Stimulated activated CD4-positive, alpha-beta T cell treated with anti-CD3 and anti-CD28 coated beads, Interleukin-1b, Interleukin-23, amount 100 ng/mL, for 48 hours (primary cell): Measurements from ENCODE around the gene NANOS3.

Experiments
- DNase-seq: peaks from one replicate; pipeline ENCODE4 v3.0.0-alpha.2; 2020

The NANOS3 gene

DNA sequence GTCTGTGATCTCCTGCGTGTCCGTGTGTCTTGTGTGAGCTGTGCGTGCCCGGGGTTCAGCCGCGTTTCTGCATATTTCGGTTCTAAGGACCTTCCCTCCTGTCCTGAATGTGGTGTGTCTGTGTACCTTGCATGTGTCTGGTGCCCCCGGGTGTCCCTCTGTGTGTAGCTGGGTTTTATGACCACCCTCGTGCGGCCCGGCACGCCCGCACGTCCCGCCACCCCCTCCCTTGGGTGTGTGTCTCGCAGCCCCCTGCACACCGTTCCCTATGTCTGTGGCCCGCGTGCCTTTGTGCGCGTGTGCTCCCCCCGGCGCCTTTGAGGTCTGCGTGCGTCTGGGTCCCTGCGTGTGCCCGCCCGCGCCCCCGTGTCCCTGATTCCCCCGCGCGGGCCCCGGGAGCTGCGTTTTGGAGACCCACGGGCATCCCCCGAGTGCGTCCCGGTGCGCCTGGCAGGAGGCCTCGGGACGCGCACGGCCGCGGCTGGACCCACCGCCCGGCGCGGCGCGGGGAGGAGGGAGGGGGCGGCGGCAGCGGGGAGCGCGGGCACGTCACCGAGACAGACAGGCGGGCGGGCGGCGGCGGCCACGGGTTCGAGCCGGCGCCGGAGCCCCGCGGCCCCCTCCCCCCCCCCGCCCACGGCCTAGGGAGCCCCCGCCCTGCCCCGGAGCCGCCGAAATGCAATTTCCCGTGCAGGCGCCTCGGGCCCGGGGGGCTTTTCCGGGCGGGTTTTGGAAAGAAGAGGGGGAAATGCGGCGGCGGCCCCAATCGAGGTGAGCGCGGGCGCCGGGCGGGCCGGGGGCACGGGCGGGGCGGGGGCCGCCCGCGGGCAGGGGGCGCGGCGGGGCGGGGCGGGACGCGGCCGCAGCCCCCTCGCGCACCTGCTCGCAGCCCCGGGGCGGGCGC is 12.0 kb upstream of the NANOS3 start:
- DNase-seq: no peak

DNA sequence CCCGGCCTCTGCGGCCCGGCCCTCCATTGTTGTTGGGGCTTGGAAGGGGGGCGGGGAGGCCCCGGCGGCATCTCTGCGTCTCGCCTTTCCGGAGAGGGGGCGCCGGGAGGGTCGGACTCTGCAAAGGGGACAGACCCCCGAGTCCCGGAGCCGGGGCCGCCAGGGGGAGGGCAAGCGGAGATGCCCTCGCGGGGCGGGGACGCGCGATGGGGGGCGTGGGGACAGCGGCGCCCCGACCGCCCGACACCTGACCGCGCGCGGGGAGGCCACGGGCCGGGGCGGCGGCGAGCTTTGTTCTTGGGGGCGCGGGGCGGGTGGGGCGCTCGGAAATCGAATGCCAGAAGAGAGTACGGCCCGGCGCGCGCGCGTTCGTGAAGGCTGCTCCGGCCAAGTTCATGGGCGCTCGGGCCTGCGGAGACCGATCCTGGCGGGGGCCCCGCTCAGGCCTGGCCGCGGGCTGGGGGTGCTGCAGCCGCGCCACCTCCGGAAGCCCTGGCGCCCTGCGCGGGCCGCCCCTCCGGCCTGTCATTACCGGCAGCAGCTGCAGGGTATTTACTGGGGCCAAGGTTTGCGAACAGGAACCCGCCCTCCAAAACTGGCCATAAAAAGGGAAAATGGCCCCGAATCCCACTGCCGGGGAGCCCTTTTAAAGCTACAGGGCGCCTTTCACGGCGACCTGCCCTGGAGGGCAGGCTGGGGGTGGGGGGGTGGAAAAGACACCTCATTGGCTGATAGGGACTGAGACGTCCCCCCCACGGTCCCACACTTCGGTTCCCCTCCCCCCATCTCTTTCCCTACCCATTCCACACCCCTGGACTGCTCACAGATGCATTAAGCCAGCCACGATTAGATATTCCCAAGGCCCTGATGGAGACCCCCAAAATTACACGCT is 11.1 kb upstream of the NANOS3 start:
- no peak for DNase-seq

DNA sequence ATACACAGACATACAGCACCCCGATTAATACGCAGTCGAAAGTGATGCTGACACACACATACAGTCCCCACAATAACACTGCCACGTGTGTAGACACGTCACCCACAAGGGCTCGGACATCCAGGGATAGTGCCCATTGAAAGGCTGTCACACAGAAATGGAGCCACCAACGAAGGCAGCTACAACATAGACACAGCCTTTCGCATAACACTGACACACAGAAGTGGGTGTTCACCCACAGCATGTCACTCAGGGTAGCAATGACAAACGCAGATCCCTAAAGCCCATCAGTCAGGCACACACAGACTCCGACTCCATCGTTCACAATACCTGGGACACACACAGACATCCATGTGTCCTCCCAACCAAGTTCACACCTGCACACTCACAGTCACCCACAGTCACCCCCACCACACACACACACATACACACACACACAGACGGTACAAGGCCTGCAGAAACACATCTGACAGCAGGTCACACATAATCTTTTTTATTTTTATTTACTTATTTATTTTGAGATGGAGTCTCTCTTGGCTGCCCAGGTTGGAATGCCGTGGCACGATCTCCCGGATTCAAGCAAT is 10.4 kb upstream of the NANOS3 start:
- DNase-seq: no peak

DNA sequence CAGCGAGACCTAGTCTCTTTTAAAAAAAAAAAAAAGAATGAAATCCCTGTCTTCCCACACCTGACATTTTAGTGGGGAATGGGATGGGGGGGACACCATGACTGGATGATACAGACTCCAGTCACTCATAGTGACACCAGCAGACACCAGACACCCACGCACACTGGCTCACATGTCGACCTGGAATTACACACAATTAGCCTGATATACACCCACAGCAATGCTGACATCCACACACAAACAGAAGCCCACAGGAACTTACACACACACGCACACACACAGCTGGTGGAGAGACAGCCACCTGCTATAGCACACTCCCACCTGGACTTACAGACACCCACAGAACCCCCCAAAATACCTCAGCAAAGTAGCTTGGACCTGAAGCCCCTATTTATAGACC is 8.3 kb upstream of the NANOS3 start:
- DNase-seq: no peak

DNA sequence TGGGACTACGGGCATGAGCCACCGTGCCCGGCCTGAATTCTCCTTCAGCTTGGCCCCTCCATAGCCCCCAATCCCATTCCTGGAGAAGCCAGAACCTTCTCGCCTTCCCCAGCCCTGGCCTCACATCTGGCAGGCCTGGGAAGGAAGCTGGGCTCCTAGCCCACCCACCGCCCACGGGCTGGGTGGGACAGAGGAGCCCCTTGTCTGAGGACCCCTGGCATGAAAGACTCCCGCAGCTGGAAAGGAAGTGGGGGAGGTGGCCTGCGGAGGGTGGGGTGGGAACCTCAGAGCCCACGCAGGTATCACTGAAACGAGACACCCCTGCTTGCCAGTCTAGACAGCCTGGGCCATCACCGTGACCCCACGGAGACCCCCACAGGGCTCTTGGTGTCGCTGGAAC is 7.7 kb upstream of the NANOS3 start:
- DNase-seq: no peak

DNA sequence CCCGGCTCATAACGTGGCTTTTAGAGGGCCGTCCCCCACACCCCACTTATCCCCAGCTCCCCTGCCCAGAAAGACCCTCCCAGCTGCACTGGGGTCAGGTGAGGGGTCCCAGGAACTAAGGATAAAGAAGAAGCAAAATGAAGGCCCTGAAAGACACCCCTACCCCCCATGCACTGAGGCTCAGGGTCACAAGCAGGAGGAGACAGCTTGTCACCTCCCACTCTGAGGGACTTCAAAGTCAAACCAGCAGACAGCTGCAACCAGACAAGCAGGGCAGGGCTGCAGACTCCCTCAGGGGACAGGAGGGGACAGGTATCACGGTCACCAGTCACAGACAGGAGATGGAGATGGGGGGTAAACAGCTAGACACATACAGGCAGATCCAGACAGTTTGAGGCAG is 6.1 kb upstream of the NANOS3 start:
- DNase-seq: no peak

DNA sequence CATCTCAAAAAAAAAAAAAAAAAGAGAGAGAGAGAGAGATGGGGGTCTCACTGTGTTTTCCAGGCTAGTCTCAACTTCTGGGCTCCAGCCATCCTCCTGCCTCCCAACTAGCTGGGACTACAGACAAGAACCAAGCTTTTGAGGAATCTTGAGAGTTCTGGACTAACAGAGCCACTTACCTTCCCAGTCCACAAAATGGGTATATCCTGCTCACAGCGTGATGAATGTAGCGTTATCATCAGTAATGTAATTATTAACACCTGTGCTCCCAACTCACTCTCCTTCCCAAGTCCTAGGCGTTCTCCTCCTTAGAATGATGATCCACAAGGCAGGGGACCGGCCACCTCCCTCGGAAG is 4.6 kb upstream of the NANOS3 start:
- no peak for DNase-seq

DNA sequence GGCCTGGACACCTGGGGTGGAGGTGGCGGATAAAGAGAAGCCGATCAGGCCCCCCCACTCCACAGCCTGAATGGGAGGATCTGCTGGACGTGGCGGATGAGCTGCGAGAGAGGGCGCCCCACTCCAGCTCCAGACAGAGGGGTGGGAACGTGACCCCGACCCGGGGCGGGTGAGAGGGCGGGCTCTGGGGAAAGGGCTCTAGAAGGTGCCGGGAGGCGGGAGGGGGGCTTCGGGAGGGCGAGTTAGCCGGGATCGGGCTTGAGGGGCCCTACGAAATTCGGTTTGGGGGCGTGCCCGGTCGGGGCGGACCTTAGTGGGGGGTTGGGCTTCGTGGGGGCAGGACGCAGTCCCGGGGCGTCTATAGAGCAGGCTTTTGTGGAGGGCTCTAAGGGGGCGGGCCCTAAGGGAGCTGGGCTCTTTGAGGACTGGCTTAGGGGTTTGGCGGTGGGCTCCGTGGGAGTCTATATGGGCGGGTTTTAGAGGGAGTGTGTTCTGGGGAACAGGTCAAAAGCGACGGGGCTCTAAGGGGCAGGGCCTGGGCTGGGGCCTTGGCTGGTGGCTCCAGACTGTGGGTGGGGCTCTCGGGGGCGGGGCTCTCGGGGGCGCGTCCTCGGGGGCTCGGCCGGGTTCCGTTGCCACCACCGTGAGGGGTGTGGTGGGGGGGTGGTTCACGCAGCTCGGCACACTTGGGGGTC is 4.1 kb upstream of the NANOS3 start:
- no peak for DNase-seq

DNA sequence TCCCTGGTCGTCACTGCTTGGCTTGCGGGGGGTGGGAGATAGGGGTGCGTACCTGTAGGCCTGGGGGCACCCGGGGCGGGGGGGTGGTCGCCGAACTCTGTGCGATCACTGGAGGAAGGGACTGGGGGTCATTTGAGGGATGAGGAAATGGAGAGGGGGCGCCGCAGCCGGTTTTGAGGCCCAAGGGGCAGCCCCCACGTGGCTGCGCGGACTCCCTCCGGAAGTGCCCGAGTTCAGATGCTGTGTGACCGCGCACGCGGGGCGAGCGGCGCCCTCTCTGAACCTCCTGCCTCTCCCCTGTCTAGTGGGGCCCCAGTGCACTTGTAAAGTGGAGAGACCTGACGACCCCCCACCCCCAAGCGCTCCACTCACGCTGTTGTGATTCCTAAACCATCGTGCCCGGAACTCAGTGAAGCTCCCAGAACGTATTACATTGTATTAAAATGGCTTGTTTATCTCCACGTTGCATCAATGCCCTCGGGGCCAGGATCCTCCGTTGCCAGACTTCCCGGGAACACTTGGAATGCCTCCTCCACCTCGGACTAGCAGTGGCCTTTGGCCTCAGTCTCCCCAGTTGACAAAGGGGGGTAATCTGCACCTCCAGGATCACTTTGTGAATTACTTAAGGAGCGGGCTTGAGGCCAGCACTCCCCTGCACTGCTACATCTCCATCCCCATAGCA is 3.0 kb upstream of the NANOS3 start:
- no peak for DNase-seq

DNA sequence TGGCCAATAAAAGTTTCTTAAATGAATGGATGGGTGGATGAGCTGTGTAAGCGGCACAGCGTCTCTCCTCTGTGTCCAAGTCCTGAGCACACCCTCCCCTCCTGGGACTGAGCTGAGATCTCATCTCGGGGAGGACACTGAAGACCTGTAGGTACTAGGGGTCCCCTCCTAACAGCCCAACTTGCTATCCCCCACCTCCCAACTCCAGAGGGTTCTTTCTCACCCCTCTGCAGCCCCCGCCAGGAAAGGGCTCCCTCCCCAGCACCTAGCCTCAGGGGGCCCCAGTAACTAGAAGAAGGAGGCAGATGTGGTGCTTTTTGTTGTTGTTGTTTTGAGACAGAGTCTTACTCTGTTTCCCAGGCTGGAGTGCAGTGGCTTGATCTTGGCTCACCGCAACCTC is 1.1 kb upstream of the NANOS3 start:
- no peak for DNase-seq

DNA sequence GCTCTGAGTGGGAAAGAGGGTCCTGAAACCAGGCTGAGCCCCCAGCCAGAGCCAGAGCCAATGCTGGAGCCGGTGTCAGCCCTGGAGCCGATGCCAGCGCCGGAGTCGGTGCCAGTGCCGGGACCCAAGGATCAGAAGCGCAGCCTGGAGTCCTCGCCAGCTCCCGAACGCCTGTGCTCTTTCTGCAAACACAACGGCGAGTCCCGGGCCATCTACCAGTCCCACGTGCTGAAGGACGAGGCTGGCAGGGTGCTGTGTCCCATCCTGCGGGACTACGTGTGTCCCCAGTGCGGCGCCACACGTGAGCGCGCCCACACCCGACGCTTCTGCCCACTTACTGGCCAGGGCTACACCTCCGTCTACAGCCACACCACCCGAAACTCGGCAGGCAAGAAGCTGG is 369 bp downstream of the NANOS3 start:
- no peak for DNase-seq

DNA sequence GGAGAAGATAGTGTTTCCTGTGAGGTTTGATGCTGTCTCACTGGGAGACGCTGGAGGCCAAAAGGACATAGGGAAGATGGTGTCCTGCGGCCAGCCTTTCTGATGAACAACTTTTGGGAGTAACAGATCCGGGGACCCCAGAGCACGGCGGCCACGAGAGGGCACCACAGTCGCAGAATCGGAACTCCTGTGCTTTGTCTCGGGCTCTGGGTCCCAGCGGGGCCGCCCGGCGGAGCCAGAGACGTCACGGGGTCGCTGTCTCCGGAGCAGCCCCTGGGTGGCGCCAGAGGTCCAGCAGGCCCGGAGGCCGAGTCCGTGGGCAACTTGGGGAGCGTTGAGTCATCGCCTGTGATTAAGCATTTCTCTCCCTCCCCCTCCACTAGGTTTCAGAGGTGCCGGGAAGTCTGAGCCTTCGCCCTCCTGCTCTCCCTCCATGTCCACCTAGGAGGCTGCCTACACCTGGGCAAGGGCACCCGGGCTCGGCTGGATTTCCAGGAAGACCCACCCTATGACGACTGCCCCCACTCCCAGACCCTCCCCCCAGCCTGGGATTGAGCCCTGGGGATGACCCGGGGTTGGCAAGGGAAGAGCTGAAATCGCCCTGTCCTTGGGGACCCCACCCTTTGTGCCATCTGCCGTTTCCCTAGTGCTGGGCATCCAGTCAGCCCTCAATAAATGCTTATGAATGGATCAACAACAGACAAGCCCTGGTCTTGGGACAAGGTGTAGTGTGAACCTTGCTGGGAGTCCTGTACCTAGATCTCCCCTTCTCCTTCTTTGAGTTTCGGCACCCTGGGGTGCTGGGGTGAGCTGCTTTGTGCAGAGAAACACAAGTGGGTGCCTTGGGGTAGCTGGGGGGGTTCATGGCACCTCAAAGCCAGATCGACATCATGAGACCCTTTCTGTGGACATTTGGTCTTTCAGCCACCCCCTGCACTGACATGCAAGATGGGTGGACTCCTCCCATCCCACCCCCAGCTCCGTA is 3.4 kb downstream of the NANOS3 start:
- peak; percentile 98 for DNase-seq

DNA sequence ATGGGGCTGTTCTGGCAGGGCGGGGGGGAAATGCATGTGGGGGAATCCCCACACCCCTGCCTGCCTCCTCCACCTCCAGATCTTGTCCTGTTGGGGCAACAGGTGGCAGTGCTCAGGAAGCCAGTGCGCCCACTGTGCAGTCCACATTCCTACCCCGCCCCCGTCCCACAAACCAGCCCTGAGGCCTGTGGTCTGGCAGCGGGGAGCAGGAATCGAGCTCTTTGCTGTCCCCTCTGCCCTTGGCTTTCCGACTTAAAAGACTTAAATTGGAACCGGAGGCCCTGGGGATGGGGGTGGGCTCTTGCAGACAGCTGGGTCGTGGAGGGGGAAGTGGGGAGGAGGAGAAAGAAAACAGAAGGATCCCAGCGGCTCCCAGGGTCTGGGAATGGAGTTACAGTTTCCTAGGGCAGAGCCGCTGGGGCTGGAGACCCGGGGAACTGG is 4.3 kb downstream of the NANOS3 start:
- no peak for DNase-seq

DNA sequence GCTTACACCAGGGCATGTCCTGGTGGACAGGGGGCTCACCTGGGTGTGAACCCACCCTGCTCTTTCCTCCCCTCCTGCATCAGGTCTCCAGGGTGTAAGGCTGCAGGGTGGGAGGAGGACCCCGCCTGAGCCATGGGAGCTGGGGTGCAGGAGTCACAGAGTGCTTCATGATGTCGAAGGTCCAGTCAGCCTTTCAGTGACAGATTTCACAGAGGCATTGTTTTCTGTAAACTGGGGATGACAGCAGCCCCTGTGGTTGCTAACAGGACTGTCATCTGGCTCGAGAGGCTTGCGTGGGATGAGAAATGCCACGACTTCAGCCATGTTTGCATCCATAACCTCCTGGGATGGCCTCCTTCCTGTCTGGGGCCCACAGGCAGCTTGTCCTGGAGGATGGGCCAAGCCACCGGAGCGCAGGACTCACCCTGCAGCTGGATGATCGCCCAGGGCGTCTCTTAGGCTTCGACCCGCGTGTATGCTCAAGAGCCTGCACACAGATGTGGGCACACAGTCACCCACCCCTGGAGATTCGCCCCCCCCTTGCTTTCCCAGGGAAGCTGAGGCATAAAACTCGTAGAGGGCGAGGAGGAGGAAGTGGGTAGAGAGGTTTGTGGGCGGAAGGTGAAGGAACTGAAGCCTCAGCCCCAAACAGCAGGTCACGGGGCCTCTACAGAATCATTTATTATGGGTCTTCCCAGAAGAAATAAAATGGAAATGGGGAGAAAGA is 4.9 kb downstream of the NANOS3 start:
- DNase-seq: peak; percentile 59

DNA sequence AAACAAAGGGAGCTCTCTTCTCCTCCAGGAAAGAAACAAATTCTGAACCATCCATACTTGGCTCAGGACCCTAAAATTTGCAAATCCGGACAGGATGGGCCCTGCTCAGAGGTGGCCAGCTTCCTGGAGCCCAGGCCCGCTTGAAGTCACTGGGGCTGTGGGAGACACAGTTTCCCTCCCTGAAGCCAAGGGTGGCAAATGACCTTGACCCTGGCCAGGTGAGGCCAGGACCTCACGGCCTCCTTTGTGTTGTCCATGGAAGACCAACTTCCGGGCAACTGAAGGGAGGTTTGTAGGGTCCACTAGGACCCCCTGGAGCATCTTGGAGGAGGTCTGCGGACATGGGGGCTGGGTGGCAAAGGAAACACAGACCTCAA is 5.5 kb downstream of the NANOS3 start:
- no peak for DNase-seq

DNA sequence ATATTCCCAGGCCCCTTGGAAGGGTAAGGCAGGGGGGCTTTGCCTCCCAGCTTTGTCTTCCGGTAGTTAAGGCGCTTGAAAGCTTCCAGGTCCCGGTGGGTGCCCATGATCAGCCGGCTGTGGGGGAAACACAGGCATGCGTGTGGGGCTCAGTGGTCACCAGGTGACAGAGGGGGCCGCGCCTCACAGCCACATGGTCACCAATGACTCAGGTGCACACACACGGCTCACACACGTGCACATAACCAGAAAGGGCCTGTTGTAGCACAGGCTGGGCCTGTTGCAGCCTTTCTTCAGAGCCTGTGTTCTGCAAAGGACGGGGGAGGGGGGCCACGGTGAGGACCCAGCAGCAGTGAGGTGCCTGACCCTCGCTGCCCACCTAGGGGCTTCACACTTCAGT is 5.9 kb downstream of the NANOS3 start:
- no peak for DNase-seq

DNA sequence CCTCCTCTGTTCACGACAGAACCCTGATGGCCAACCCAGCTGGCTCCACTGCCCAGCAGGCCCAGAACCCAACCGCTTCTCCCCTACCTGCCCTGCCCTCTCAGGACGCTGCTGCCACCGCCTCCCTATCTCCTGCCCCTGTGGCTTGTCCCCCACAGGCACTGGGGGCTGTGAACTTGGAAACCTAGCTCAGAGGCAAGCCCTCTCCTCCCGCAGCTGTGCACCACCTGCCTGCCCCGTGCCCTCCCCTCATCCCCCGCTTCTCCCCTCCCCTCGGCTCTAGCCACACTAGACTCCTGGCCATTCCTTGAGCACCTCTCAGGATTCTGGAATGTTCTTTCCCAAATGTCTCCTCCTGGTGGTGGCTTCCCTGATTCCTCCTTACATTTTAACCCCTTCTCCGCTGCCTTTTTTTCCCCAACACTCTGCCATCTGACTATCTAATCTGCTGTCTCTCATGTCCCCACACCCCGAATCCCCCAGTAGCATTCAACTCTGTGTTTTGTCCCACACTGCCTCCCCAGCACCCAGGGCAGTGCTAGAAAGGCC is 6.7 kb downstream of the NANOS3 start:
- no peak for DNase-seq

DNA sequence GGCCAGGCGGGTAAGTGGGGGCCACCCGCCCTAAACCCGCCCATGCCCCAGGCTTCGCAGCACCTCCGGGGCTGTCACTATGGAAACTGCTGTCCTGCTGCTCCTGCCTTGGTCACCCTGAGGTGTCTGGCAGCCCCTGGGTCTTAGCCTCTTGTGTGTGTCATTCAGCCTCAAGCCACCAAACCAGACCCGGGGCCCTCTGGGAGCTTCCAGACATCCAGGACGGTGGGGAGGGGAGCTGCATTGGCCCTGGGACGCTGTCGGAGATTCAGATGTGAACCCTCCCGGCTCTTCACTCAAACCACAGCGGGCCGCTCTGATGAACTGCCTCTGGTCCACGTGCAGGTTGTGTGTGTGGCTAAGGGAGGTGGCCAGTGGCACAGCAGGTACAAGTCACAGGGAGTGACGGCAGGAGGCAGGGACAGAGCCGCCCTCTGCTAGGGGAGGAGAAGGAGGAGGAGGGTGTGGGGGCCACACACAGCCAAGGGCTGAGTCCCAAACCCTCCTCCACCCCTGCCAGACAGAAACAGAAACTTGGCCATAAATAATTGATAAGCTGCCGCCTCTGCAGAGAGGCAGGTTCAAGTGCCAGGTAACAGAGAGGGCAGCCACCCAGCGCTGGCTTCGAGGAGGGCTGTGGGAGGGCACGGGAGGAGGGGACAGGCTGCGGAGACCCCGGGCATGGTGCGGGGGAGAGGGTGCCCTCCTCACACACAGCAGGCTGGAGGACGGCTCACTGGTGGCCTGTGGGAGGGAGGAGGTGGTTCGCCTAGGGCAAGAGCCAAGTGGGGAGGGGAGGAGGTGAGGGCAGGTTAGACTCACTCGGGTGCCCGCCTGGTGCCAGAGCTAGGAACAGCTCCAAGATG is 8.0 kb downstream of the NANOS3 start:
- DNase-seq: no peak

DNA sequence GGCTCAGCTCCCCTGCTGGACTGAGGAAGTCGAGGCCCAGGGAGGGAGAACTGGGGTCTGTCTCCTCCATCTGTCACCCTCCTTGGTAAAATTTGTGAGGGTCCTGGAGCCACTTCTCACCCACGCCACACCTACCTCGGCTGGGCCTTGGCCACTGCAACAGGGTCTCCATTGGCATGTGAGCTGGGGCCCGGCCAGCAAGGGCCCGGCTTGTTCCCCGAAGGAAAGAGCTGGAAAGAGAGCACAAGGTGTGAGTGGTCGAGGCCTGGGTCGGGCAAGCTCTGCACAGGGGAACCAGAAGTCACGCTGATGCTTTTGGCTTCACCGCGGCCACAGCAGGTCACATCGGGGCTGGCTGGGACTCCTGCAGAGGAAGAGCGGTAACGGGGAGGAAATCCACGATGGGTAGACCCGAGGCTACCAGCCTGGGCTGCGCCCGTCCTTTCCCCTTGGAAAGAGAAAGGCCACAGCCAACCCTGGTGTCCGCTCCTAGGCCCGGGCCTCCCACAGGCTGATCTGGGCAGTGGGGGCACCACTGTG is 9.0 kb downstream of the NANOS3 start:
- no peak for DNase-seq
